ENCODE results near the gene DEXI. TPM values are rescaled to one million over a fixed set of nuclear protein-coding genes. Genes with fewer than 3 reads are reported as not detected.

Gene DEXI
- total RNA-seq, 2 donors from 2014 or later, result 29.8 to 51.1 TPM

GRCh38 chr16:10880594-10881452, 61.4 kb downstream of the DEXI start:
- DNase-seq, result no peak
- H3K9me3 ChIP-seq, result no peaks in the 10 kb centered on the region
- no peak overlapping the region for H3K27ac ChIP-seq
- no peaks in the 10 kb centered on the region for H3K36me3 ChIP-seq (replicated peaks in 1 of 2; ENCODE audit: insufficient read depth in 1 of 2, low read depth in 2 of 2)
- intact Hi-C loops (cut with DNase I), result no loop called here
- H3K4me3 ChIP-seq, result no peak overlapping the region
- 86 to 87% methylated on average over 10 of the region's 10 CpGs for WGBS, 2 donors
- ATAC-seq, result no peak
- no peaks in the 10 kb centered on the region for H3K27me3 ChIP-seq
- peaks cover 16% of the 10 kb centered on the region for H3K4me1 ChIP-seq
- TF ChIP-seq CTCF (IDR thresholded peaks at IDR 0.05) (no peak), POLR2A (IDR thresholded peaks at IDR 0.05) (no peak)

- H3K27ac ChIP-seq, result peak overlapping the region in 2 of 4 donors; percentile 51 to 56
- intact Hi-C loops (cut with DNase I), result no loop called here
- no peaks in the 10 kb centered on the region for H3K9me3 ChIP-seq
- 64 to 68% methylated on average over 21 of the region's 21 CpGs for WGBS, 2 donors
- no peak for ATAC-seq
- DNase-seq, result no peak
- TF ChIP-seq POLR2A (IDR thresholded peaks at IDR 0.05) (no peak), CTCF (IDR thresholded peaks at IDR 0.05) (no peak)
- H3K27me3 ChIP-seq, result no peaks in the 10 kb centered on the region
- peaks cover 16% of the 10 kb centered on the region for H3K4me1 ChIP-seq
- H3K36me3 ChIP-seq (replicated peaks in 1 of 2; ENCODE audit: insufficient read depth in 1 of 2, low read depth in 2 of 2), result no peaks in the 10 kb centered on the region
- H3K4me3 ChIP-seq, result peak overlapping the region in 1 of 2 donors; percentile 24
Observed at GRCh38 chr16:10879681-10880589, 62.3 kb downstream of the DEXI start.

Other genes with a start within 250 kb of the DEXI start
- gene TEKT5, start 247.5 kb downstream of the DEXI start, total RNA-seq, result not detected
- gene NUBP1, start 198.6 kb downstream of the DEXI start, total RNA-seq, result 10 to 100 TPM; 13.8 to 31.9 TPM
- gene TVP23A, start 123.7 kb downstream of the DEXI start, total RNA-seq, result not detected
- gene CIITA, start 65.3 kb downstream of the DEXI start, total RNA-seq, result 1 to 10 TPM; 6.5 to 6.6 TPM
- gene CLEC16A, start 2.1 kb upstream of the DEXI start, total RNA-seq, result 10 to 100 TPM; 15.0 to 21.4 TPM

Data from body of pancreas (tissue), 4 donors.